DMS53 treated with DMSO at 0.1 percent for 48 hours (cell line): ENCODE results near the gene FNIP2.
"Not testable (repeated sequence)": the region's sequence is repeated elsewhere in the genome, so short reads cannot be mapped to it uniquely, and the experiment has no call there.

ENCODE experiments used
- DNase-seq: peaks from one replicate; lab custom pipeline; 2025; ENCODE audit not compliant: unreplicated experiment; lab: John Stamatoyannopoulos, UW

FNIP2 gene

GRCh38 chr4:158789853-158790252, 21.0 kb downstream of the FNIP2 start:
- no peak for DNase-seq

- DNase-seq: no peak
These were observed 24.2 kb downstream of the FNIP2 start for GRCh38 chr4:158793021-158793420.

GRCh38 chr4:158793430-158793829, 24.6 kb downstream of the FNIP2 start:
- DNase-seq: not testable (repeated sequence)

- no peak for DNase-seq
These were observed 27.7 kb downstream of the FNIP2 start for GRCh38 chr4:158796370-158797140.

GRCh38 chr4:158798062-158798461, 29.2 kb downstream of the FNIP2 start:
- no peak for DNase-seq

- no peak for DNase-seq
These were observed 30.4 kb downstream of the FNIP2 start for GRCh38 chr4:158799013-158799770.

- DNase-seq: no peak
These were observed 31.0 kb downstream of the FNIP2 start for GRCh38 chr4:158799856-158800255.

GRCh38 chr4:158801066-158801465, 32.2 kb downstream of the FNIP2 start:
- DNase-seq: no peak

GRCh38 chr4:158801677-158802076, 32.9 kb downstream of the FNIP2 start:
- no peak for DNase-seq

GRCh38 chr4:158802914-158803313, 34.1 kb downstream of the FNIP2 start:
- DNase-seq: no peak

- DNase-seq: peak; percentile 2
These were observed 37.0 kb downstream of the FNIP2 start for GRCh38 chr4:158805635-158806471.

- no peak for DNase-seq
These were observed 38.9 kb downstream of the FNIP2 start for GRCh38 chr4:158807691-158808090.

- no peak for DNase-seq
These were observed 39.6 kb downstream of the FNIP2 start for GRCh38 chr4:158808399-158808798.

- DNase-seq: not testable (repeated sequence)
These were observed 40.4 kb downstream of the FNIP2 start for GRCh38 chr4:158809208-158809607.

GRCh38 chr4:158809611-158810486, 41.0 kb downstream of the FNIP2 start:
- DNase-seq: no peak

GRCh38 chr4:158810487-158811215, 41.8 kb downstream of the FNIP2 start:
- DNase-seq: no peak

- no peak for DNase-seq
These were observed 42.4 kb downstream of the FNIP2 start for GRCh38 chr4:158811216-158811540.

GRCh38 chr4:158811704-158812103, 42.9 kb downstream of the FNIP2 start:
- no peak for DNase-seq

GRCh38 chr4:158812133-158812532, 43.3 kb downstream of the FNIP2 start:
- DNase-seq: no peak

- DNase-seq: no peak
These were observed 43.7 kb downstream of the FNIP2 start for GRCh38 chr4:158812543-158812942.
